Measurements from ENCODE around the gene HNRNPA0.
A peak's percentile ranks its signal among the peaks of the same experiment; 100 is the strongest.

HNRNPA0 gene

GRCh38 chr5:137753691-137754187, 424 bp downstream of the HNRNPA0 start:
- DNase-seq = peak; percentile 69

GRCh38 chr5:137752905-137753690, 1.1 kb downstream of the HNRNPA0 start:
- DNase-seq = no peak

DNA sequence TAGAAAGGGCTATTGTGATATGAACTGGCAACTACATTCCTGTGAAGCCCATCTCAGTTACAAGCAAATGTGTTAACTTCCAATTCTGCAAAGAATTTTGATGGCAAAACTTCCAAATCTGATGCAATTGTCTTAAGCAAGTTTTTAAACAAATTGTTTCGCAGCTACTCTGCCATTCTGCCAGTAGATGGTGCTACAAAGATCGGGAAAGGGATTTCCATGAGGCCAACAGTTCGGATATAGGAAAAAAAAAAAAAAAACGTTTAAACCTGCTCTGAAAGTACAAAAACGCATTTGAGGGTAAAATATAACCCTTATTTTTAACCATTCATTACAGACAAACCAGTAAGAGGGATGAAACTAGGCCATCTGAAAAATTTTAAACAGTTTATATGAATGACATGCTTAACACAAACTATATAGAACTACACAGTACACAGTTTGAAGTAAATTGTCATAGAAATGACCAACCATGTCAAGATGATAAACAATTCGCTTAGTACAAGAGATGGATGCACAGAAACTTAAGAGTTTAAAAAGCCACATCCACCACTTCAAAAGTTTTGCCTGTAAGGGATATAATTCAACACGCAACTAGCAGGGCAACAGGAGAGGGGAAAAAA, 2.2 kb downstream of the HNRNPA0 start:
- peak; percentile 67 for DNase-seq

- DNase-seq = no peak
These were observed 3.7 kb downstream of the HNRNPA0 start for GRCh38 chr5:137750436-137750835.

DNA sequence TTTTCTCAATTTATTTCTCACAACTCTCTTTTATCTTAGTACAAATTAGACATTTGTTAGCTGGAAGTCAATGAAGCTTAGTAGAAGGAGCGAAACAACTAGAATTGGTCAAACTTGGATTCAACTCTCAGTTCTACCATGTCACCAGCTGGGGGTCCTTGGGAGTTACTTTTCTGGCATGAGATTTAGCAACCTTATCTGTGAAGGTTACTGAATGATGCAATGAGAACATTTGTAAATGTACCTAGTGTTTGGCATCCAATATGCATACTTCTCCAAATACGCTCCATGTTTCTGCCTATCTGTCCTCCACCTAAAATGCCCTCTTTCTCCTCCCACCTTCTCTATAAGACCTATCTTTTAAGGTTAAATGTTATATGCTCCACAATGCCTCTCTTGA, 6.3 kb downstream of the HNRNPA0 start:
- no peak for DNase-seq

- DNase-seq = peak; percentile 75
These were observed 11.0 kb downstream of the HNRNPA0 start for GRCh38 chr5:137743031-137743640.

- no peak for DNase-seq
These were observed 12.4 kb downstream of the HNRNPA0 start for GRCh38 chr5:137741718-137742117.

DNA sequence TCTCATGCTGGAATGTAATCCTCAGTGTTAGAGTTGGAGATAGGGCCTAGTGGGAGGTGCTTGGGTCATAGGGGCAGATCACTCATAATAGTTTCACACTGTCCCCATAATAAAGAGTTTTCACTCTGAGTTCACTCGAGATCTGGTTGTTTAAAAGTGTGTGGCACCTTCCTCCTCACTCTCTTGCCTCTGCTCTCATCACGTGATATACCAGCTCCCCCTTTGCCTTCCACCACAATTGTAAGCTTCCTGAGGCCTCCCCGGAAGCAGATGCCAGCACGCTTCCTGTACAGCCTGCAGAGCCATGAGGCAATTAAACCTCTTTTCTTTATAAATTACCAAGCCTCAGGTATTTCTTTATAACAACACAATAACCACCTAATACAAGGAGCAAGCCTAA, 14.4 kb downstream of the HNRNPA0 start:
- no peak for DNase-seq

- no peak for DNase-seq
These were observed 15.2 kb downstream of the HNRNPA0 start for GRCh38 chr5:137738947-137739346.

GRCh38 chr5:137737349-137738131, 16.6 kb downstream of the HNRNPA0 start:
- no peak for DNase-seq

DNA sequence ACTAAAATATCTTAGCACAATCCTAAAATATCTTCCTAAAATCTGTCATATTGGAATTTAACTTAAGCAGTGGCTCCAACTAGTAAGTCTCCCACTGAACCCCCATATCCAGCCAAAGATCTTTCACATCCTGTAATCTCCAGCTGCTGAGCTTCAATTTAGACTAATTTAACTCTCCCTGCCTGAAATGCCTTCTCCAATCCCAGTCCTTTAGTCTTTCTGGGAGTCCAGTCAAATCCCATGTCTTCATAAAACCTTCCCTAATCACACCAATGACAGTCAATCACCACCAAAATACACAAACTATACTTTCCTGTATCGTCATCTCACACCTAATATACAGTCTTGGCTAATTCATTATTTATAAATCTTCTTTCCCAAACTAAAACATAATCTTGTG, 17.7 kb downstream of the HNRNPA0 start:
- no peak for DNase-seq

GRCh38 chr5:137735555-137736284, 18.4 kb downstream of the HNRNPA0 start, which contains the start of gene KLHL3:
Gene KLHL3, minus strand, starts transcription at chr5:137736089. Its CDS starts 443 bp downstream, at chr5:137735646.
- peak; percentile 15 for DNase-seq

DNA sequence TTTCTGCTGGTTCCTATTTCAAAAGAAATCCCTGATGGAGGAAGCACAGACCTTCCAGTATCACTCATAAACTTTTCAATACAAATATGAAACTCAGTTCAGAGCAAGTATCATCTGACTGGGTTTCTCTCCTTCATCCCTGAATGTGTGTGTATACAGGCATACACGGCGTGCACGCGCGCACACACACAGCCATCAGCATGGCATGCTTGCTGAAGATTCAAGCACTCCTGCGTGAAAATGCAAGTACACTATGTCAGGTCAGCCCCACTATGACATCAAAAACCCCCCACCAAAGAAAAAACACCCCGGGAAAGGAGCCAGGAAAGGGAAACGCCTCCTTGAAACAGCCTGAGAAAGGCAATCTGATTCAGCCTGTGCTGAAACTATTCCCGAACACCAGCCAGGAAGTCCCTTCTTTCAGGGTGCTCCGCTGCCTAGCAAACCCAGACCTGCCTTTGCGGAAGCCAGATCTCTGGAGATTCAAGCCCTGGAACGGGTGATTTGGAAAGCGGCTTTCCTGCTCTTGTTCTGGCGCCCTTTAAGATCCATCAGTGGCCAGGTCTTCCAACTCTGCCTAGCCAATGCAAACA, 19.1 kb downstream of the HNRNPA0 start:
- DNase-seq = peak; percentile 19

DNA sequence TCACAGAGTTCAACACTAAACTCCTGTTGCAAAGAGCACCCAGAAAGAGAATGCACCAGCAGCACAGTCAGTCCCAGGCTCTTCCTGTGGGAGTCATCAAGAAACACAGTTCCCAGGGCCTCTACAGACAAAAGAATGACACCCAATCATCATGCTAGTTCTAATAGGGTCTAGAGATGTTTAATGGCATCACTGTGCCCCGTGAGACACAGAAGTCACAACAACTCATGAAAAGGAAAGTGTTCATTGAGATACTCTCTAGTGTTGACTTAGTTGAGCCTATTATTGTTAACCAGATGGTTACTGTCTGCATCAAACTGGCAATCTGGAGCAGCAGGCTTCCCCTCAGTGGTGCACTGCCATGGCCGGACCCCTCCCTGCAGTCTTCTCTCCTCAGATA, 19.8 kb downstream of the HNRNPA0 start:
- DNase-seq = no peak

GRCh38 chr5:137733922-137734321, 20.2 kb downstream of the HNRNPA0 start:
- DNase-seq = no peak

GRCh38 chr5:137733006-137733405, 21.2 kb downstream of the HNRNPA0 start:
- DNase-seq = no peak

- DNase-seq = no peak
These were observed 23.0 kb downstream of the HNRNPA0 start for GRCh38 chr5:137731176-137731575.

GRCh38 chr5:137730336-137730735, 23.8 kb downstream of the HNRNPA0 start:
- DNase-seq = no peak

DNA sequence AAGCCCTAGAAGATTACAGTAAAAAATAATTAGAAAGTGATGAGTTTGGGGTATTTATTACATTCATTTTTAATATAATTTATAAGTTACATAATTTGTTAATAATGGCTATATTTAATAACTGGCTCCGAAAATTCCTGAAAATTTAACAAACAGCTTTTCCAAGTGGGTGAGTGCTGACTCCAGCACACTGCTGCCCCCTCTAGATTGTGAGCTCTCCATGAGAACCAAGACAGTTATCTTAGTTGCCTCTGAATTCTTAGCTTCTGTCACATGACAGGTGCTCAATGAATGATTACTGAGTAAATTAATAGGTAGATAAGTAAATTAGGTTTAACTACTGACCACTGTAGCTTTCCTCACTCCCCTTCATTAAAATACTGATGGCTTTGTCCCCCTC, 26.1 kb downstream of the HNRNPA0 start:
- no peak for DNase-seq

DNA sequence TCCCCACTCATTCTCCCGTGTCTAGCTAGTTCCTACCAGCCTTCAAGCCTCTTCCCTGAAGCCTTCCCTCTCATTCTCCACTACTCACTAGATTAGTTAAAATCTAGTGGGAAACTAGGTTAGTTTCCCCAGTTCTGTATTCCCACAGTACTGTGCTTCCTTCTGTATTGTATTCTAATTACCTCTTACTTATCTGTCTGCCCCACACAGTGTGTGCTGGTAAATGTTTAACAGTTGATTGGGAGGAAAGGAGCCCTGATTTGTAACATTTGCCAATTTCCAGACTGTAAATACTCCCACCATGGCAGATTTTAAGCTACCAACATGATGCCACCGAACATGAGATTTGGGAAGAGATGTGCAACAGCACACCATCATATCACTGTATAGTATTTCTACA, 26.5 kb downstream of the HNRNPA0 start:
- DNase-seq = no peak

DNA sequence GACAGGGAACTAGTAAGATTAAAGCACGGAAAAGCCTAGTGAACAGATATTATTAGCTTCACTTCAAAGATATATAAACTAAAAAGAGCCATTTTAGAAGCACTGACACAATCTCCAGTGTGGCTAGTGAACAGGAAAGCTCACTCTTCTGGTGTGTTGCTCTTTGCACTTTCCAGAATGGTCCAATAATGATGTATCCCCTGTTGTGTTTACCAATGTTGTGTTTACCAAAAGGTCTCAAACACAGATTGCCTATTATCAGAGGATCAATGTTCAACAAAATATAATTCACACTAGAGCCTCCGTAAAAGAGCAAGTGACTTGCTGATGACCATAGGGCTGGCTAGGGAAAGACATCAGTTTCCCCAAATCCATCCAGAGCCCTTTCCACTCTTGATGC, 29.9 kb downstream of the HNRNPA0 start:
- no peak for DNase-seq

- DNase-seq = no peak
These were observed 35.6 kb downstream of the HNRNPA0 start for GRCh38 chr5:137718611-137719010.
